Naive B cell (primary cell): ENCODE results near the gene TCAF1. TPM values are rescaled to one million over a fixed set of nuclear protein-coding genes. Genes with fewer than 3 reads are reported as not detected.

ENCODE experiments used
- ATAC-seq, 2 donors: fragments of 150-1000 bp; cut with Tn5 transposase; 2 replicates each; pipeline ENCODE4 v1.10.0; 2021; ENCODE audit warnings: low read depth in 2 of 2, mild to moderate bottlenecking in 2 of 2, moderate library complexity in 2 of 2
- DNase-seq: peaks from one replicate; pipeline ENCODE4 v3.0.0; 2022
- H3K27ac Mint-ChIP-seq, 6 donors: one replicate each; pipeline ENCODE4 v1.8.0; 2020 to 2022; ENCODE audit warnings: mild to moderate bottlenecking in 6 of 6, mixed read lengths in 6 of 6, moderate library complexity in 5 of 6, inconsistent platforms in 2 of 6
- H3K27me3 Mint-ChIP-seq, 3 donors: one replicate each; pipeline ENCODE4 v1.8.0; 2021 to 2022; ENCODE audit warnings: mixed read lengths in 3 of 3, mild to moderate bottlenecking in 1 of 3
- H3K36me3 Mint-ChIP-seq, 2 donors: one replicate each; pipeline ENCODE4 v1.8.0; 2020 to 2022; ENCODE audit warnings: mixed read lengths in 2 of 2, inconsistent platforms in 1 of 2, mild to moderate bottlenecking in 1 of 2
- H3K4me1 Mint-ChIP-seq, 3 donors: one replicate each; pipeline ENCODE4 v1.8.0; 2020 to 2022; ENCODE audit warnings: mixed read lengths in 3 of 3, inconsistent platforms in 1 of 3, mild to moderate bottlenecking in 1 of 3, moderate library complexity in 1 of 3
- H3K4me3 Mint-ChIP-seq, 8 donors: one replicate each; pipeline ENCODE4 v1.8.0; 2020 to 2022; ENCODE audit warnings: mild to moderate bottlenecking in 8 of 8, mixed read lengths in 8 of 8, moderate library complexity in 8 of 8, inconsistent platforms in 2 of 8
- H3K9me3 Mint-ChIP-seq, 7 donors: one replicate each; pipeline ENCODE4 v1.8.0; 2020 to 2022; ENCODE audit warnings: mixed read lengths in 7 of 7, mild to moderate bottlenecking in 5 of 7, inconsistent platforms in 2 of 7, moderate library complexity in 1 of 7
- polyA plus RNA-seq, 6 donors: library from polyadenylated mRNA; unstranded; fragments of 300-500 nt; fragmentation: Illumina TruSeq; gene quantifications; one replicate each; pipeline ENCODE4 v1.2.3, GENCODE V29; 2021; ENCODE audit warnings: low read depth in 6 of 6

Gene TCAF1
- polyA plus RNA-seq, 6 donors from 2014 or later: 6.3 to 16.9 (median 8.5) TPM

DNA sequence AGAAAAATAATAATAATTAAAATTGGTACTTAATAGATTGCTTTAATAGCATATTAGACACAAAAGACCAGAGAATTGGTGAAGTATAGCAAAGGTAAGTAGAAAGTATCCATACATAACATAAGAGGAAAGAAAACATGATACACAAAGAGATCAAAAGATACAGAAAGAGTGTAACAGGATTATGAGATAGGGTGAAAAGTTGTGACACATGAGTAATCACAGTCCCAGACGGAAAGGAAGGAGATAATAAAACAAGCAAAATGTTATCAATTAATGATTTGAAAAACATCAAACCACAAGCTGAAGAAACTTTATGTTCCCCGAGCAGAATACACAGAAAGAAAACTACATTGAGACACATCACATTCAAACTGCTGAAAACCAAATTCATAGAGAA, 10.5 kb downstream of the TCAF1 start:
- H3K27ac Mint-ChIP-seq: no peak overlapping the region
- ATAC-seq: no peak
- peaks cover 5 to 23% (median 13%) of the 10 kb centered on the region in 7 donors for H3K9me3 Mint-ChIP-seq
- no peak overlapping the region for H3K4me3 Mint-ChIP-seq
- H3K27me3 Mint-ChIP-seq: peaks cover 4 to 11% (median 6%) of the 10 kb centered on the region in 3 donors
- H3K4me1 Mint-ChIP-seq: peaks cover 4 to 7% (median 6%) of the 10 kb centered on the region in 3 donors
- H3K36me3 Mint-ChIP-seq: peaks cover 26 to 33% of the 10 kb centered on the region in 2 donors
- no peak for DNase-seq

DNA sequence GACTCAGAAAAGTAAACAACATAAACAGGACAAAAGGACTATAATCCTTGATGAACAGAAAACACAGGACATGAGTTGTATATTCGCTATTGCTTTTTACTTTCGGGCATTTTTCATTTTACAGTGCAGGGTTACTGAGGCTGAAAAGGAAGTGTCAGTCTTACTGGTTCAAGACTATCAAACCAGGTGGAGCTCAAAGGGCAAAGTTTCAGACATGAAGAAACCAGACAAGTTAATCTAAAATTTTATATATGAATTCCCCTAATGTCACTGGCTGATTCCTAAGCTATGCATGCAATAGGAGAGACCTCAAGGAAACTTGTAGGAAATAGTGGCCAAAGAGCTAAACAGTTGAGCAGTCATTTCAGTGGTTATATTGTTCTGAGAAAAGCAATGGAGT, 11.4 kb downstream of the TCAF1 start:
- DNase-seq (no peak), ATAC-seq (no peak)
- peaks cover 5 to 23% (median 13%) of the 10 kb centered on the region in 7 donors for H3K9me3 Mint-ChIP-seq
- no peak overlapping the region for H3K4me3 Mint-ChIP-seq
- H3K27ac Mint-ChIP-seq: peak overlapping the region in 1 of 6 donors; percentile 0
- H3K4me1 Mint-ChIP-seq: peaks cover 8 to 12% (median 10%) of the 10 kb centered on the region in 3 donors
- peaks cover 8 to 17% (median 11%) of the 10 kb centered on the region in 3 donors for H3K27me3 Mint-ChIP-seq
- peaks cover 26 to 33% of the 10 kb centered on the region in 2 donors for H3K36me3 Mint-ChIP-seq

DNA sequence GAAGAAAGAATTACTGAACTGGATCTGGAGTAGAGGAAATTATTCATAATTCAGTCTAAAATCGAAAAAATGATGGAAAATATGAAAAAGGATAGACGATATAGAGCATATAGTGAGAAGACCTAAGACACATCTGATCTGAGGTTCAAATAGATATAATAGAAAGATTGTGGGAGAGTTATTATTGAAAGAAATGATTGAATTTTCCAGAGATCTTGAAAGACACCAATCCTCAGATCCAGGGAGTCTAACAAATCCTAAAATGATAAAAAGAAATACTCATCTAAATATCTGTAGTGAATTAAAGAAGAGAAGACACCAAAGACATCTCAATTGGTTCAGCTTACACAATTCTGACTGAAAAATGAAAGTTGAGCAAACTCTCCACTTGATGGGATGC, 12.9 kb downstream of the TCAF1 start:
- Mint-ChIP-seq H3K36me3 (peaks cover 26 to 37% of the 10 kb centered on the region in 2 donors), H3K4me1 (peaks cover 12 to 20% (median 16%) of the 10 kb centered on the region in 3 donors), H3K9me3 (peaks cover 5 to 23% (median 13%) of the 10 kb centered on the region in 7 donors), H3K27ac (peak overlapping the region in 1 of 6 donors; percentile 79), H3K27me3 (peaks cover 10 to 21% (median 21%) of the 10 kb centered on the region in 3 donors), H3K4me3 (no peak overlapping the region)
- DNase-seq (no peak), ATAC-seq (no peak)

DNA sequence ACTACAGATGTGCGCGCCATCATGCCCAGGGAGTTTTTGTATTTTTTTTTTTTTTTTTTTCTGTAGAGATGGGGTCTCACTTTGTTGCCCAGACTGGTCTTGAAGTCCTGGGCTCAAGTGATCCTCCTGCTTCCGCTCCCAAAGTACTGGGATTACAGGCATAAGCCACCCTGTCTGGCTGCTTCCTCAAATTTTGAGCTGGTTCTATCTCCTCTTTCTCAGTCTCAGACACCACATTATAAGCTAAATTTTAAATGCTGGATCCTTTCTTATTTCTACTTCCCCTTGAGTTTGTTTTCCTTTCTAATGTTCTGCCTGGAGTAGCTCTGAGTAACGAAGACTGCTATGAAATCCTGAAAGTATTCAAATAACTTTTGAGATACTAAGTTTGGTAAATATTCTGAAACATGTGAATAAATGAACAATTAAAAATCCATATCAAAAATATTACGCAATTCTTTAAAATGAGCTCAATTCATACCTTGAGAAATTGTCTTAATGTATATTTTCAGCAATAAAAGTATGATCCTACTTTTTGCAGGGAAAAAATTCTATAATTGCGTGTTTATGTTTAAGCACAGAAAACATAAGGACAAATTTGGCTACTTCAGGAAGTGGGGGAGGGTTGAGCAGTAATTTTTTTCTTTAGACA, 15.0 kb downstream of the TCAF1 start:
- H3K4me1 Mint-ChIP-seq: peaks cover 28 to 37% (median 33%) of the 10 kb centered on the region in 3 donors
- no peak for ATAC-seq
- DNase-seq: no peak
- H3K27ac Mint-ChIP-seq: no peak overlapping the region
- peaks cover 5 to 22% (median 12%) of the 10 kb centered on the region in 7 donors for H3K9me3 Mint-ChIP-seq
- peaks cover 25 to 42% of the 10 kb centered on the region in 2 donors for H3K36me3 Mint-ChIP-seq
- H3K4me3 Mint-ChIP-seq: peak overlapping the region in 4 of 8 donors; percentile 10 to 40 (median 16)
- H3K27me3 Mint-ChIP-seq: peaks cover 24 to 42% (median 39%) of the 10 kb centered on the region in 3 donors

DNA sequence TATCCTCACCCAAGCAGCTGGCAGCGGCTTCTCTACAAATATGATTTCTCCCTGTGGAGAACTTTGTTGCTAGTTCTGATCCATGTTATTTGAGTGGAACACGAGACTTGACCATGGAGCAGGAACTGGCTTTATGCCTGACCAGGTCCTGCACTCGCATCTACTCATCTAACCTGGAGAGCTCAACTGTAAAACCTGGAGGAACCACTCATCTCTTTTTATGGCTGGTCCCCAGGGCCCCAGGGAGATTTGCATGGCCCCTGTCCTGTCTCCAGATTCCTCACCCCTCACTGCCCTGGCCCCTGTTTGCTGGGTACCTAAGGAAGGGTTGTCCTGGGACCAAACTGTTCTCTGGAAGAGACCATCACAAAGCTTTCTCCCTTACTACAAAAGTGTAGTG, 16.0 kb downstream of the TCAF1 start:
- H3K4me3 Mint-ChIP-seq: peak overlapping the region in 3 of 8 donors; percentile 45 to 73 (median 66)

DNA sequence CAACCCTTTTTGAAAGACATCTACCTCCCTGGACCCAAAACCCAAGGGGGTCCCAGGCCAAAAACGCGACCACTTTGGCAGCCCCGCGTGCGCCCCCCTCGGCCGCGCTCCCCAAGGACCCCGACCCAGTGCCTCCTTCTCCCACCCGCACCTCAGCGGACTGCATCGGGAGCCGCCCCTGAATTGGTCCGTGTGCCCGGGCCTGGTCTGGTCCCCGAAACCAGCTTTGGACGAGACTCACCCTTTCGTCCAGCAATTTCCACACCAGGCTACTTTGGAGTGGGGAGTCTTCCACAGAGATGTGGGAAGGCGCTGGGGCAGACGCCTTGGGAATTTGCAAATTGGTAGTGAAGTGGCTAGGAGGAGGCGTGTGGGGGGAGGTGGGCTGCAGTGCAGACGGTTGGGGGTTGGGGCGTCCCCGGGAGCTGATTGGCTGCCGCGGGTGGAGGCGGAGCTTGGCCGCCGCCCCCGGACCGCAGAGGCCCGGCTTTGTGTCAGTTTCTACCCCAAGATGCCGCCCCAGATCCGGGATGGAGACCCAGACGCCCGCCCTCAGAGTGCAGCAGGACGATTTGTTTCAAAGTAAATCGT, 16.9 kb downstream of the TCAF1 start:
- no peak for DNase-seq
- peak overlapping the region in 7 of 8 donors; percentile 29 to 76 (median 57) for H3K4me3 Mint-ChIP-seq
- H3K4me1 Mint-ChIP-seq: peaks cover 28 to 40% (median 33%) of the 10 kb centered on the region in 3 donors
- peak; percentile 50 to 53 for ATAC-seq
- H3K27me3 Mint-ChIP-seq: peaks cover 31 to 44% (median 39%) of the 10 kb centered on the region in 3 donors
- H3K9me3 Mint-ChIP-seq: peaks cover 5 to 12% (median 7%) of the 10 kb centered on the region in 7 donors
- no peak overlapping the region for H3K27ac Mint-ChIP-seq
- H3K36me3 Mint-ChIP-seq: peaks cover 18 to 34% of the 10 kb centered on the region in 2 donors

More for the DNA sequence above, 16.0 kb downstream of the TCAF1 start:
- H3K9me3 Mint-ChIP-seq: peaks cover 5 to 14% (median 7%) of the 10 kb centered on the region in 7 donors
- peaks cover 18 to 34% of the 10 kb centered on the region in 2 donors for H3K36me3 Mint-ChIP-seq
- H3K27me3 Mint-ChIP-seq: peaks cover 31 to 44% (median 39%) of the 10 kb centered on the region in 3 donors
- H3K27ac Mint-ChIP-seq: no peak overlapping the region
- H3K4me1 Mint-ChIP-seq: peaks cover 28 to 40% (median 33%) of the 10 kb centered on the region in 3 donors
- DNase-seq (no peak), ATAC-seq (no peak)

DNA sequence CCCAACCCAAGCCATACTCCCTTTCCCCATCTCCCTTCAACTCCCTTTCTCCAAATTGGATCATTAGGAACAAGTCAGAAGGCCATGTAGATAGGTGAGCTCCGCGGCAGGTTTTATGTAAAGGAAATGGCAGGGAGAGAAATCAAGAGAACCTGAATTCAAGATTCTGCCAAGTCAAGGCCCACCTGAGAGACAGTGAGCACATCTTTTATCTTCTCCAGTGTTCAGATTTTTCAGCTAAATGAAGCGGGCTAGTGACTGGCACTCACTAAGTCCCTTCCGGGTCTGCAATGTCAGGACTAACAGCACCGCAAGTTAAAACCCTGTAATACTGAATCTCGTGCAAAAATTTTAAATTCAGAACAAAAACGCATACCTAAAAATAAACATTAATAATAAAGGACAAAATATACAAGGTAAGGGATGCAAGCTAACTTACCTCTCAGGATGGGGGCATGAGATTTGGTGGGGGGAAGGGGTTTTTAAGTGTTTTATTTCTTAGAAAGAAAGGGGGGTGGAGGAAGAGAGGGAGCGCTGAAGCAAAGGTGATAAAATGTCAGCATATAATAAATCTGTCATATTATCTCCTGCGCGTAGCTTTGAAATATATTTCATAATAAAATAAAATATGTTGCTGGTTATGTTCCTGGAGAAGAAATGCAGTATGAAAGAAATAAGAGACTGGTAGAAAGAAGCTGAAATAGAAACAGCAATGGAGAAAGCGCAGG, 17.6 kb downstream of the TCAF1 start:
- no peak for ATAC-seq
- Mint-ChIP-seq H3K9me3 (peaks cover 4 to 12% (median 7%) of the 10 kb centered on the region in 7 donors), H3K4me1 (peaks cover 28 to 40% (median 33%) of the 10 kb centered on the region in 3 donors)

DNA sequence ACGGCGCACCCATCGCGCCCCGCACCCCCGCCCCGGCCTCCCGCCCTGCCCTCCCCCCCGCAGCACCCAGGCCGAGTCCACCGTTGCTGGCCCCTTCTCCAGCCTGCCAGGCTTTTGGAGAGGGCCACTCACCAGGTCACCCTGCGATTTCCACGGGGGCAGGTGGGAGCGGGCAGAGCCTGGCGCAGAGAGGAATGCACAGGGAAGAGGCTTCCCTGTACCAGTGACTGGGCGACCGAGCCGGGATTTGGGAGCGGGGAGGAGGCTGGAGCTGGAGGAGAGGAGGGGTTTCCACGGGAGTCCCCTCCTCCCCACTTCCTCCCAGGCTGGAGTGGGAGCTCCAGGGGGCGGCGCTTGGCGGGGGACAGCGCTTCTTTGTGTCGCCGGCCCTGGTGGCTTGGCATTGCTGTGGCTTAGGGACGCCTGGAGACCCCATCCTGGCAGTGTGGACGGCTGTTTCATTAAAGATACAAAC, 19.3 kb downstream of the TCAF1 start:
- Mint-ChIP-seq H3K4me3 (peak overlapping the region; percentile 10 to 78 (median 61)), H3K27ac (no peak overlapping the region), H3K27me3 (peaks cover 31 to 44% (median 39%) of the 10 kb centered on the region in 3 donors), H3K9me3 (peaks cover 0 to 3% (median 0%) of the 10 kb centered on the region in 7 donors), H3K36me3 (peaks cover 7 to 16% of the 10 kb centered on the region in 2 donors), H3K4me1 (peaks cover 28 to 40% (median 33%) of the 10 kb centered on the region in 3 donors)
- ATAC-seq (peak in 1 of 2 donors; percentile 22), DNase-seq (no peak)

More for the DNA sequence above, 17.6 kb downstream of the TCAF1 start:
- H3K36me3 Mint-ChIP-seq: peaks cover 16 to 30% of the 10 kb centered on the region in 2 donors
- peak overlapping the region in 5 of 8 donors; percentile 29 to 76 (median 52) for H3K4me3 Mint-ChIP-seq
- H3K27ac Mint-ChIP-seq: no peak overlapping the region
- H3K27me3 Mint-ChIP-seq: peaks cover 31 to 44% (median 39%) of the 10 kb centered on the region in 3 donors
- no peak for DNase-seq

DNA sequence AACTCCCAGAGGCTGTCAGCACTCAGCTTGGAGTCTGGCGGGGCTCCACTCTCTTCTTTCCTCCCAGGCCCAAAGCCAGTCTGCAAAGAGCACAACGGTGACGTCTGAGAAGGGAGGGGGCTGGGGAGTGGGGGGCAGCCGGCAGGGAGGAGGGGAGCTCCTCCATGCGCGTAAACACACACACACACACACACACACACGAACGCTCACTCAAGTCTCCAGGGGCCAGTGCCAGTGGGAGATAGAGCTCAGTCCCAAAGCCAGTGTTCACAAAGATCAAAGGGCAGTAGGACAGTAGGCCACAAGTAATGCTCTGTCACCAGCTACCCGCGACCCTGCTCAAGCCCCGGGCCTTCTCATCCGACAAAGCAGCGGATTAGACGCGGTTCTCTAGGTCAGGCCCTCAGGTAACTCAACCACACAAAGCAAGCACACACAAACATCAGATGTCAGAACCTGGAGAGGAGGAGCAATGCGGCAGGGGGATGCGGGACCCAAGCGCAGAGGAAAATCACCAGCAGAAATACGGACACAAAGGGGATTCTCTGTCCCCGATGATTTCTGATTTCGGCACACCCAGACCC, 19.9 kb downstream of the TCAF1 start:
- H3K9me3 Mint-ChIP-seq: peaks cover 0 to 3% (median 0%) of the 10 kb centered on the region in 7 donors
- peaks cover 28 to 40% (median 32%) of the 10 kb centered on the region in 3 donors for H3K4me1 Mint-ChIP-seq
- peaks cover 8 to 14% of the 10 kb centered on the region in 2 donors for H3K36me3 Mint-ChIP-seq
- ATAC-seq (peak; percentile 42 to 43), DNase-seq (no peak)
- H3K4me3 Mint-ChIP-seq: peak overlapping the region in 6 of 8 donors; percentile 1 to 86 (median 62)
- H3K27ac Mint-ChIP-seq: peak overlapping the region in 3 of 6 donors; percentile 25 to 53 (median 47)
- peaks cover 31 to 39% (median 38%) of the 10 kb centered on the region in 3 donors for H3K27me3 Mint-ChIP-seq

DNA sequence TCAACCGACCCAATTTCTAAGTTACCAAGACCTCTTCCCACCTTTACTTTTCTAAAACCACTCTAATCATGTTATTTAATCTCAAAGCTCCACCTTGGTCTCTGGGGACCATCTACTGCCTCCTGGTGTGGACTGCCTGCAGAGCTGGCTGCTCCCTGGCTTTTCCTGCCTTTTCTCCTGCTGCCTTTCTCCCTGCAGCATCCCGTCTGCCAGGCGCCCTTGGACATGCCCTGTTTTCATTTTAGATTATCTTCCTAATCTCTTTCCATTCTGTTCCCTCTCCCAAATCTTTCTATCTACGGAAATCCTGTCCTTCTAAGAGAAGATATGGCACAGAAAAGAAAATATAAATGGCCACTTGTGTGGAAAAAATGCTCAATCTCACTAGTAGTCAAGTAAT, 23.1 kb downstream of the TCAF1 start:
- DNase-seq (no peak), ATAC-seq (no peak)
- peaks cover 0 to 3% (median 0%) of the 10 kb centered on the region in 7 donors for H3K9me3 Mint-ChIP-seq
- no peak overlapping the region for H3K4me3 Mint-ChIP-seq
- H3K27me3 Mint-ChIP-seq: peaks cover 17 to 21% (median 20%) of the 10 kb centered on the region in 3 donors
- no peak overlapping the region for H3K27ac Mint-ChIP-seq
- peaks cover 15 to 18% (median 15%) of the 10 kb centered on the region in 3 donors for H3K4me1 Mint-ChIP-seq
- H3K36me3 Mint-ChIP-seq: peaks cover 12 to 14% of the 10 kb centered on the region in 2 donors

DNA sequence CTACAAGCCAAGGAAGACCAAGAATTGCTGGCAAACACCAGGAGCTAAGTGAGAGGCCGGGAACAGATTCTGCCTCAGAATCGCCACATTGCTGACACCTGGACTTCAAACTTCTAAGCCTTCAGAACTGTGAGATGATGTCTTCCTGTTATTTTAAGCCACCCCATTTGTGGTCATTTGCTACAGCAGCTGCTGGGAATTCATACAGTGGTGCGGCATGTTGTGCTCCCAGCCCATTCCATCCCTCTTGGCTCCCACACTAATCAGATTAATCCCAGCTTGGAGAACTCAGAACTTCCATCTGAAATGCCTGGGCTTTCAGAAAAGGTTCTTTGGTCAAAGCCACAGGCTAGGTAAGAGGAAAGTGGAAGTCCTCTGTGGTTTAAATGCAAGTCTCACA, 24.9 kb downstream of the TCAF1 start:
- Mint-ChIP-seq H3K36me3 (peaks cover 10 to 14% of the 10 kb centered on the region in 2 donors), H3K27ac (no peak overlapping the region), H3K27me3 (peaks cover 2 to 9% (median 4%) of the 10 kb centered on the region in 3 donors), H3K9me3 (no peaks in the 10 kb centered on the region), H3K4me1 (peaks cover under 1 to 4% (median under 1%) of the 10 kb centered on the region in 3 donors), H3K4me3 (no peak overlapping the region)
- DNase-seq: no peak
- ATAC-seq: no peak

DNA sequence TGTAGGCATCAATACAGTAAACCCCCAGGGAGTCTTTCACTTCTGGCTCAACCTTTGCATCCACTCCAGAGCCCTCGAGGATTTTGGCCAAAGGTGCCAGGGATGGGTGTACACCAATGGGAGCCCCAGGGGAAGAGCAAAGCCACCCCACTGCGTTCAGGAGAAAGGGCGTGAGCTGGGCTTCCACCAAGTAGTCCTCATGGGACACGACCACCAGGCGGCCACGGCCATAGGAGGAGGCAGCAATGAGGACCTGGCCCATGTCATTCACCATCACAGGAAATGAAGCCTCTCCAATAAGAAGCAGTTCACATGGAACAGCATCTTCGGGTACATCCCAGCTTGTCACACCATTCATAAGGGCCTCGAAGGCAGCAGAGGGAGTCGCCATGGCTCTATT, 25.8 kb downstream of the TCAF1 start:
- no peaks in the 10 kb centered on the region for H3K9me3 Mint-ChIP-seq
- peaks cover 0 to 2% (median 0%) of the 10 kb centered on the region in 3 donors for H3K27me3 Mint-ChIP-seq
- no peak for ATAC-seq
- no peak for DNase-seq
- H3K27ac Mint-ChIP-seq: no peak overlapping the region
- no peaks in the 10 kb centered on the region for H3K4me1 Mint-ChIP-seq
- H3K4me3 Mint-ChIP-seq: no peak overlapping the region
- H3K36me3 Mint-ChIP-seq: peaks cover 10 to 14% of the 10 kb centered on the region in 2 donors
